ENCODE results near the gene BATF. TPM values are rescaled to one million over a fixed set of nuclear protein-coding genes. Genes with fewer than 3 reads are reported as not detected.

The BATF gene
- polyA plus RNA-seq, 1 of the 3 experiments (the other 2 are of a cell fraction) = not detected

DNA sequence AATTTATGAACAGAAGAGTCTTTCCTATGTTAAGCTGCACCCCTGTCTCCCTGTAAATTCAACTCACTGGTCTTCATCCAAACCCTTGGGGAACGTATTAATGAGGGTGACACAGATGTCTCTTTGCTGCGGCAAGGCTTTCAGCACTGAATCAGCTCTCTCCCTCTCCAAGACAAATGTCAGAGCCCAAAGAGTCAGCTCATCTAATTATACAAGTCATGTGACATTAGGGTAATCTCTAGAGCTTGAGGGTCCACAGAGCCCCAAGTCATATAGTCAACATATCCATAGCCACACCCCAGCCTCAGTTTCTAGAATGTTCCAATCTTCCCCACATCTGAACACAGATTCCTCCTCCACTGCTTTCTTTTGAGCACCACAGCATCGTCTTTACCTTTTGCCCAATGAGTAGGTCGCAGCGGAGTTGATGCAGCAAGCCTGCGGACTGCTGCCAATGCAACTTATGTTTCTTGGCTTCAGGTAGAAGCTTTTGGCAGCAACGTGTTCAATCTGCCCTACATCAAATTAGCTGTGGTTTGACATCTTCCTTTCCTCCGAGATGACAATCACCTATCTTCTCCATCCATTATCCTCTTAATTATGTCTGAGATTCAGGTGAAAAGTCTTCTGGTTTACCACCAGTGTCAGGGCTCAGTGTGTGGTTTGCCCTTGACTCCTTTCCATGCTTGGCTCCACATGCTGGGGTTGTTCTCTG, 5.3 kb downstream of the BATF start:
- no peak overlapping the region for H3K4me3 ChIP-seq (ENCODE audit: low read depth in 2 of 2, low read length in 1 of 2)
- no peaks in the 10 kb centered on the region for H4K20me1 ChIP-seq (ENCODE audit: insufficient read depth)
- no peak for TF ChIP-seq TEAD4 (IDR thresholded peaks at IDR 0.05; ENCODE audit: borderline replicate concordance, insufficient read depth)
- TF ChIP-seq, protein P1, sequence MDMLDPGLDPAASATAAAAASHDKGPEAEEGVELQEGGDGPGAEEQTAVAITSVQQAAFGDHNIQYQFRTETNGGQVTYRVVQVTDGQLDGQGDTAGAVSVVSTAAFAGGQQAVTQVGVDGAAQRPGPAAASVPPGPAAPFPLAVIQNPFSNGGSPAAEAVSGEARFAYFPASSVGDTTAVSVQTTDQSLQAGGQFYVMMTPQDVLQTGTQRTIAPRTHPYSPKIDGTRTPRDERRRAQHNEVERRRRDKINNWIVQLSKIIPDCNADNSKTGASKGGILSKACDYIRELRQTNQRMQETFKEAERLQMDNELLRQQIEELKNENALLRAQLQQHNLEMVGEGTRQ (IDR thresholded peaks at IDR 0.05; ENCODE audit: borderline replicate concordance, low read depth, low read length) = no peak
- TF ChIP-seq MXI1 (IDR thresholded peaks at IDR 0.05; ENCODE audit: low read depth, low read length) = no peak
- TF ChIP-seq, protein P2, sequence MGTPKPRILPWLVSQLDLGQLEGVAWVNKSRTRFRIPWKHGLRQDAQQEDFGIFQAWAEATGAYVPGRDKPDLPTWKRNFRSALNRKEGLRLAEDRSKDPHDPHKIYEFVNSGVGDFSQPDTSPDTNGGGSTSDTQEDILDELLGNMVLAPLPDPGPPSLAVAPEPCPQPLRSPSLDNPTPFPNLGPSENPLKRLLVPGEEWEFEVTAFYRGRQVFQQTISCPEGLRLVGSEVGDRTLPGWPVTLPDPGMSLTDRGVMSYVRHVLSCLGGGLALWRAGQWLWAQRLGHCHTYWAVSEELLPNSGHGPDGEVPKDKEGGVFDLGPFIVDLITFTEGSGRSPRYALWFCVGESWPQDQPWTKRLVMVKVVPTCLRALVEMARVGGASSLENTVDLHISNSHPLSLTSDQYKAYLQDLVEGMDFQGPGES (IDR thresholded peaks at IDR 0.05; ENCODE audit: low read depth, low read length) = no peak
- no peak for TF ChIP-seq FOSL2 (IDR thresholded peaks at IDR 0.05; ENCODE audit: borderline replicate concordance, low read depth)
- no peak for TF ChIP-seq GATA2 (CRISPR knock-in tag; IDR thresholded peaks at IDR 0.05)
- TF ChIP-seq EZH2phosphoT487 (IDR thresholded peaks at IDR 0.05; ENCODE audit: borderline replicate concordance, low read depth) = no peak
- no peak for TF ChIP-seq NRF1 (IDR thresholded peaks at IDR 0.05; ENCODE audit: low read depth, low read length)
- TF ChIP-seq RFX5 (IDR thresholded peaks at IDR 0.05; ENCODE audit: low read length) = no peak
- no peak for TF ChIP-seq RXRA (IDR thresholded peaks at IDR 0.05; ENCODE audit: borderline replicate concordance, low read depth)
- no peak for TF ChIP-seq FOXJ3 (CRISPR knock-in tag; IDR thresholded peaks at IDR 0.05)
- no peak for TF ChIP-seq SMC3 (IDR thresholded peaks at IDR 0.05; ENCODE audit: low read depth, low read length)
- H3K9ac ChIP-seq = no peak overlapping the region
- no peak overlapping the region for H3K27ac ChIP-seq (ENCODE audit: low read depth in 2 of 2, low read length in 1 of 2)
- no peaks in the 10 kb centered on the region for H3K27me3 ChIP-seq (ENCODE audit: insufficient read depth)
- ChIA-PET POLR2A (no interaction called here), CTCF (interaction anchor here (1.0 to 2.3 kb wide), 4 partner anchors 14 to 126 kb away, joined by 3 to 8 read pairs (median 6); no protein-coding TSS in a partner anchor)
- no peak overlapping the region for H2AFZ ChIP-seq (ENCODE audit: low read depth)
- H3K36me3 ChIP-seq (replicated peaks in 1 of 2; ENCODE audit: control insufficient read depth in 1 of 2, insufficient read depth in 2 of 2, low read length in 1 of 2) = no peaks in the 10 kb centered on the region
- no peak for DNase-seq
- H3K79me2 ChIP-seq (ENCODE audit: insufficient read depth) = no peaks in the 10 kb centered on the region
- H3F3A ChIP-seq (replicated peaks; ENCODE audit: insufficient read depth) = peaks cover 6% of the 10 kb centered on the region
- peaks cover 0 to 6% of the 10 kb centered on the region in 2 experiments; a peak in 1 of 4 replicates for H3K4me1 ChIP-seq (ENCODE audit: control insufficient read depth in 1 of 2, insufficient read depth in 2 of 2, low read depth in 1 of 2, low read length in 1 of 2)
- 64% methylated on average over 8 of the region's 8 CpGs for WGBS (ENCODE audit: low lambda C conversion rate)
- H3K4me2 ChIP-seq = no peak overlapping the region
- H3K9me2 ChIP-seq = no peaks in the 10 kb centered on the region
- no peaks in the 10 kb centered on the region for H3K9me3 ChIP-seq

- no peaks in the 10 kb centered on the region for H3K27me3 ChIP-seq (ENCODE audit: insufficient read depth)
- no peak overlapping the region for H2AFZ ChIP-seq (ENCODE audit: low read depth)
- no peak overlapping the region for H3K4me3 ChIP-seq (ENCODE audit: low read depth in 2 of 2, low read length in 1 of 2)
- no peak overlapping the region for H3K4me2 ChIP-seq
- H3K9me2 ChIP-seq = no peaks in the 10 kb centered on the region
- H3K27ac ChIP-seq (ENCODE audit: low read depth in 2 of 2, low read length in 1 of 2) = no peak overlapping the region
- 87% methylated on average over 3 of the region's 3 CpGs for WGBS (ENCODE audit: low lambda C conversion rate)
- no peak for DNase-seq
- no peaks in the 10 kb centered on the region for H4K20me1 ChIP-seq (ENCODE audit: insufficient read depth)
- CTCF ChIA-PET = interaction anchor here (0.6 to 1.8 kb wide), 3 partner anchors 12 to 1472 kb away, joined by 4 to 5 read pairs (median 4); no protein-coding TSS in a partner anchor
- H3K36me3 ChIP-seq (replicated peaks in 1 of 2; ENCODE audit: control insufficient read depth in 1 of 2, insufficient read depth in 2 of 2, low read length in 1 of 2) = no peaks in the 10 kb centered on the region
- peaks cover 0 to 9% of the 10 kb centered on the region in 2 experiments; a peak in 1 of 4 replicates for H3K4me1 ChIP-seq (ENCODE audit: control insufficient read depth in 1 of 2, insufficient read depth in 2 of 2, low read depth in 1 of 2, low read length in 1 of 2)
- no peaks in the 10 kb centered on the region for H3K9me3 ChIP-seq
- H3K79me2 ChIP-seq (ENCODE audit: insufficient read depth) = no peaks in the 10 kb centered on the region
- peaks cover 6% of the 10 kb centered on the region for H3F3A ChIP-seq (replicated peaks; ENCODE audit: insufficient read depth)
- POLR2A ChIA-PET = no interaction called here
- H3K9ac ChIP-seq = no peak overlapping the region
- TF ChIP-seq FOXM1 (IDR thresholded peaks at IDR 0.05; ENCODE audit: low read depth) = no peak
- no peak for TF ChIP-seq RAD21 (IDR thresholded peaks at IDR 0.05; ENCODE audit: low read length)
- TF ChIP-seq POLR2AphosphoS5 (IDR thresholded peaks at IDR 0.05; ENCODE audit: low read depth, low read length) = no peak
- TF ChIP-seq, protein P3, sequence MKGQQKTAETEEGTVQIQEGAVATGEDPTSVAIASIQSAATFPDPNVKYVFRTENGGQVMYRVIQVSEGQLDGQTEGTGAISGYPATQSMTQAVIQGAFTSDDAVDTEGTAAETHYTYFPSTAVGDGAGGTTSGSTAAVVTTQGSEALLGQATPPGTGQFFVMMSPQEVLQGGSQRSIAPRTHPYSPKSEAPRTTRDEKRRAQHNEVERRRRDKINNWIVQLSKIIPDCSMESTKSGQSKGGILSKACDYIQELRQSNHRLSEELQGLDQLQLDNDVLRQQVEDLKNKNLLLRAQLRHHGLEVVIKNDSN (IDR thresholded peaks at IDR 0.05; ENCODE audit: borderline replicate concordance, low read depth) = no peak
- TF ChIP-seq CTCF (IDR thresholded peaks at IDR 0.05) = no peak
- TF ChIP-seq, protein P4, sequence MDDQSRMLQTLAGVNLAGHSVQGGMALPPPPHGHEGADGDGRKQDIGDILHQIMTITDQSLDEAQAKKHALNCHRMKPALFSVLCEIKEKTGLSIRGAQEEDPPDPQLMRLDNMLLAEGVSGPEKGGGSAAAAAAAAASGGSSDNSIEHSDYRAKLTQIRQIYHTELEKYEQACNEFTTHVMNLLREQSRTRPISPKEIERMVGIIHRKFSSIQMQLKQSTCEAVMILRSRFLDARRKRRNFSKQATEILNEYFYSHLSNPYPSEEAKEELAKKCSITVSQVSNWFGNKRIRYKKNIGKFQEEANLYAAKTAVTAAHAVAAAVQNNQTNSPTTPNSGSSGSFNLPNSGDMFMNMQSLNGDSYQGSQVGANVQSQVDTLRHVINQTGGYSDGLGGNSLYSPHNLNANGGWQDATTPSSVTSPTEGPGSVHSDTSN (IDR thresholded peaks at IDR 0.05) = no peak
- TF ChIP-seq MXI1 (IDR thresholded peaks at IDR 0.05; ENCODE audit: low read depth, low read length) = no peak
- no peak for TF ChIP-seq RCOR1 (IDR thresholded peaks at IDR 0.05; ENCODE audit: low read length)
- TF ChIP-seq ELF1 (IDR thresholded peaks at IDR 0.05) = no peak
- TF ChIP-seq MEF2A (IDR thresholded peaks at IDR 0.05; ENCODE audit: borderline replicate concordance, low read depth) = no peak
- no peak for TF ChIP-seq YY1 (IDR thresholded peaks at IDR 0.05; ENCODE audit: low read depth)
- TF ChIP-seq CHD2 (IDR thresholded peaks at IDR 0.05; ENCODE audit: low read length, partially characterized antibody) = no peak
- no peak for TF ChIP-seq RXRA (IDR thresholded peaks at IDR 0.05; ENCODE audit: borderline replicate concordance, low read depth)
Observed at GRCh38 chr14:75531256-75531655, 9.0 kb downstream of the BATF start.
